ENCODE data around the gene C2CD4A.

The C2CD4A gene

DNA sequence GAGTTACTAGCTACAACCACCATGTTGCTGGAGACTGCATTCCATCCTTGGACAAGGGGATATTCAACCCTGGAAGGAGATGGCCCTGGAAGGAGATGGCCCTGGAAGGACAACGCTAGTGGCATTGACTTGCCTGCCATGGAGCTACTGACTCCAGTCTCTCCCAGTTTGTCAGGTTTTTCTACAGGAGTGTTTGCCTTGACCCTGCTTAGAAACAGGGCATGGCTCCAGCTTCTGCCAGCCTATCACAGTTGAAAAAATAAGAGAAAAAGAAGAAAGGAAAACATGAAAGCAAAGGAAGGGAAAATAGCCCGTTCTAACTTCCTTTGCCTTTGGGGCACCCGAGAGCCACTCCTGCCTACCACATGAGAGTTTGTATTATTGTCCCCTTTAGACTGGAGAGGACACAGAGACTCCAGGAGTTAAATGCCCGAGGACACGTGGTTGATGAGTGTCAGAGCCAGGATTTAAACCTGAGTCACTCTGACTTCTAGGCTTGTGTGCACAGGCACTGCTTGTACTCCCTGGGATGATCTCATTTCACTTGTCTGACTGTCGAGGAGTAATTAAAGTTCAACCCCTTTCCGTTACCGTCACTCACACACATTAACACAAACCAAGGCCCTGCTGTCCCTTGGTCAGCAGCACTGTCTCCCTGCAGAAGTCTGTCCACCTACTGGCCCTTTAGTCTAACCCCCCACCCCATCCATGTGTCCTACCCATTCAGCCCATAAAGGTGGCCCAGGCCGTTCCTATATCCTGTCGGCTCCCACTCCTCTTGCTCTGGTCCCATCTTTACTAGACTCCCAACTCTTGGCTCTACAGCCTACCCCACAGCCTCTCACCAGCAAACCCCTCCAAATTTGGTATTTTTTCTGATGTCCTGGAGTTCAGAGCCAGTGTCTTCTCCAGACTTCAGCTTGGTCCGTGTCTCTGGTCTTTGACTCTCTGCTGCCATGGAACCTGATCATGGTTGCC is 46.1 kb downstream of the C2CD4A start:
- H3K36me3 Mint-ChIP-seq (ENCODE audit: low read depth): no peaks in the 10 kb centered on the region
- peaks cover 3% of the 10 kb centered on the region for H3K27me3 Mint-ChIP-seq (ENCODE audit: low read depth, poor library complexity)
- no peak overlapping the region for H3K4me3 Mint-ChIP-seq
- peaks cover 13% of the 10 kb centered on the region for H3K4me1 Mint-ChIP-seq
- no peak for TF ChIP-seq CTCF (IDR thresholded peaks at IDR 0.05)
- no peaks in the 10 kb centered on the region for H3K9me3 Mint-ChIP-seq
- H3K27ac Mint-ChIP-seq: no peak overlapping the region
- no peak for DNase-seq

- Mint-ChIP-seq H3K36me3 (ENCODE audit: low read depth) (no peaks in the 10 kb centered on the region), H3K27me3 (ENCODE audit: low read depth, poor library complexity) (no peaks in the 10 kb centered on the region), H3K9me3 (no peaks in the 10 kb centered on the region), H3K4me1 (peaks cover 19% of the 10 kb centered on the region), H3K27ac (no peak overlapping the region), H3K4me3 (no peak overlapping the region)
- no peak for TF ChIP-seq CTCF (IDR thresholded peaks at IDR 0.05)
- DNase-seq: no peak
These were observed 49.1 kb downstream of the C2CD4A start for GRCh38 chr15:62115847-62116246.

DNA sequence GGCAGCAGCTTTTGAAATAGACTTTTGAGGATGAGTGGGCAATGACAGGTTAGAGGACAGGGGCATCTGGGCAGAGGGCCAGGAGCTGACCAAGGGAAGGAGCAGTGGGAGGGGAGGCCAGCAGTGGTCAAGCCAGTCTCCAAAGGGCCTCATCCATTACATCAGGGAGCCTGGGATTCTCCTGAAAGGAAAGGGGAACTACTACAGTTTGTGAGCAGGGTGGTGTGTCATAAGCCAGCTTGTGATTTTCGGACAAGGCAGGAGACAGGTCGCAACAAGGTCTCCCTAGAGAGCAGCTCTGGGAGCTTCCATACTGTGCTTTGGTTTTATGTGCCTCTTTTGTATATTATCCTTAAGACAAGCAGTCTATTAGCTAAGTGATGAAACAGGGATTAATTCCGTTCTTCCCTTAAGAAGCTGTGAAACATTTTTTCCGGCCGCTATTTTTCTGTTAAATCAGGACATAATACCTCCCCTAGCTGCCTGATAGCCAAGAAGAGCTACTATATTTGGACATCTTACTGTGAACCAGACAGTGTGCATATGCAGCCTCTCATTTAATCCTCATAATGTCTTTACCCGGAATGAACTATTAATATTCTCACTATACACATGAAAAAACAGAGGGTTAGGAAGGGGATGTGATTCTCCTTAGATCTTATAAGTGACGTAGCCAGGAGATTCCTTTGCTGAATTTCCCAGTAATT is 51.9 kb downstream of the C2CD4A start:
- Mint-ChIP-seq H3K9me3 (no peaks in the 10 kb centered on the region), H3K27ac (peak overlapping the region; percentile 20), H3K4me3 (no peak overlapping the region), H3K27me3 (ENCODE audit: low read depth, poor library complexity) (no peaks in the 10 kb centered on the region), H3K36me3 (ENCODE audit: low read depth) (no peaks in the 10 kb centered on the region), H3K4me1 (peaks cover 14% of the 10 kb centered on the region)
- TF ChIP-seq CTCF (IDR thresholded peaks at IDR 0.05): no peak
- no peak for DNase-seq

- no peak for DNase-seq
- Mint-ChIP-seq H3K4me1 (peaks cover 14% of the 10 kb centered on the region), H3K27me3 (ENCODE audit: low read depth, poor library complexity) (no peaks in the 10 kb centered on the region), H3K27ac (no peak overlapping the region), H3K9me3 (no peaks in the 10 kb centered on the region), H3K36me3 (ENCODE audit: low read depth) (no peaks in the 10 kb centered on the region), H3K4me3 (no peak overlapping the region)
- TF ChIP-seq CTCF (IDR thresholded peaks at IDR 0.05): no peak
These were observed 52.6 kb downstream of the C2CD4A start for GRCh38 chr15:62119227-62119864.

- Mint-ChIP-seq H3K36me3 (ENCODE audit: low read depth) (no peaks in the 10 kb centered on the region), H3K27me3 (ENCODE audit: low read depth, poor library complexity) (no peaks in the 10 kb centered on the region), H3K9me3 (no peaks in the 10 kb centered on the region), H3K4me3 (no peak overlapping the region), H3K4me1 (peaks cover 14% of the 10 kb centered on the region), H3K27ac (no peak overlapping the region)
- no peak for DNase-seq
- TF ChIP-seq CTCF (IDR thresholded peaks at IDR 0.05): no peak
These were observed 53.1 kb downstream of the C2CD4A start for GRCh38 chr15:62119874-62120273.
